GM20000 (cell line): ENCODE data around the gene PLA2G4D.

Experiments used
- DNase-seq: peaks from one replicate; pipeline ENCODE4 v3.0.0; 2012; ENCODE audit warnings: low spot score
- TF ChIP-seq, protein P1 (sequence below): IDR thresholded peaks from 2 replicates; pipeline ENCODE4 v1.5.1; 2012; ENCODE audit warnings: mild to moderate bottlenecking, control low read depth; ENCODE audit errors: extremely low read depth, missing control alignments

The PLA2G4D gene

GRCh38 chr15:42133356-42133755 is 39.0 kb upstream of the PLA2G4D start:
- TF ChIP-seq, protein P1, sequence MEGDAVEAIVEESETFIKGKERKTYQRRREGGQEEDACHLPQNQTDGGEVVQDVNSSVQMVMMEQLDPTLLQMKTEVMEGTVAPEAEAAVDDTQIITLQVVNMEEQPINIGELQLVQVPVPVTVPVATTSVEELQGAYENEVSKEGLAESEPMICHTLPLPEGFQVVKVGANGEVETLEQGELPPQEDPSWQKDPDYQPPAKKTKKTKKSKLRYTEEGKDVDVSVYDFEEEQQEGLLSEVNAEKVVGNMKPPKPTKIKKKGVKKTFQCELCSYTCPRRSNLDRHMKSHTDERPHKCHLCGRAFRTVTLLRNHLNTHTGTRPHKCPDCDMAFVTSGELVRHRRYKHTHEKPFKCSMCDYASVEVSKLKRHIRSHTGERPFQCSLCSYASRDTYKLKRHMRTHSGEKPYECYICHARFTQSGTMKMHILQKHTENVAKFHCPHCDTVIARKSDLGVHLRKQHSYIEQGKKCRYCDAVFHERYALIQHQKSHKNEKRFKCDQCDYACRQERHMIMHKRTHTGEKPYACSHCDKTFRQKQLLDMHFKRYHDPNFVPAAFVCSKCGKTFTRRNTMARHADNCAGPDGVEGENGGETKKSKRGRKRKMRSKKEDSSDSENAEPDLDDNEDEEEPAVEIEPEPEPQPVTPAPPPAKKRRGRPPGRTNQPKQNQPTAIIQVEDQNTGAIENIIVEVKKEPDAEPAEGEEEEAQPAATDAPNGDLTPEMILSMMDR: no peak
- DNase-seq: no peak

GRCh38 chr15:42131826-42132806 is 37.8 kb upstream of the PLA2G4D start:
- TF ChIP-seq, protein P1: no peak
- no peak for DNase-seq

DNA sequence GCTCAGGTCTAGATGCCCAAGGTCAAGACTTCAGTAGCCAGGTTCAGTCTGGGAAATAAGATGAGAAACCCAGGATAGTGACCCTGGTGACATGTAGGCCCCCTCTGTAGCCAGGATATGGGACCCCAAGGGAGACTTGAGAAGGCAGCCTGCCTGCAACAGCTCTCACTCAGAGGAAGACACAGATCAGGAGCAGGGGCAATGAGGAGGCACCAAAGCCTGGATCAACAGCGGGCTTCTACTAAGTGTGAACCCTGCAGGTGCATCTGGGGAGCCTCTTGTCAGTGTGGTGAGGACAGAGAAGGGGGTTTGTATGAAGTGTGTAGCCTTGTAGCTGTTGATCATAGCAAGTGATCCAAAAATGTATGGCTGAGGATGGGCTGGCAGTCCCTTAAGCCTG is 36.6 kb upstream of the PLA2G4D start:
- no peak for DNase-seq
- TF ChIP-seq, protein P1: no peak

DNA sequence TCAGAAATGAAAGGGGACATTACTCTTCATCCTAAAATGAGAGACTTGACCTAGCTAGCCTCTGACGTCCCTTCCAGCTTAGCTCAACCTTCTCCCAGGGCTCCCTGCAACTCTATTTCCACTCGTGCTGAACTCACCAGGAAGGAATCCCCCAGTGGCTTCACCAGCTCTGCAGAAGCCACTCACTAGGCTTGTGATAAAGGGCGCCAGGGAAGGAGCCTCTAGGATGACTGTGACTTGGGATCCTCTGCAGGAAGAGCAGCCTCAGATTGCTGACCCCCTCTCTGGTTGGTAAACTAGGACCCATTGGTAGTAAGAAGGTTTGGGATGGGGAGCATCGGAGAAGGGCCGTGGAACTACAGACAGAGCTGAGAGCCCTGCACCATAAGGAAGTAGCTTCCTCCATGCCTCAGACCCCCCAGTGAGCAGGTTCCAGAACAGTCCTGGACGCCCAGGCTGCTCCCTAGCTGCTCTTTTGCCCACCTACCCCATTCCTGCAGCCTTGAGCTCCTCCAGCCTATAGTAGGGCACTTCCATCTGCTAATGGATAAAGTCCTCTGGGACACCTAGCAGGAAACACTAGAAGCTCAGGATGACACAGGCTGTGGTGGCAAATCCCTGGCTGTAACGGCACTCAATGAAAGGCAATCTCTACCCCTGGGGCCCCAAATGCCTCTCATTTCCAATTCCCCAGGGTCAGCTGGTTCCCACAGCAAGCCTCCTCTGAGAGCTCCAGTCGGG is 36.1 kb upstream of the PLA2G4D start:
- no peak for DNase-seq
- TF ChIP-seq, protein P1: no peak

DNA sequence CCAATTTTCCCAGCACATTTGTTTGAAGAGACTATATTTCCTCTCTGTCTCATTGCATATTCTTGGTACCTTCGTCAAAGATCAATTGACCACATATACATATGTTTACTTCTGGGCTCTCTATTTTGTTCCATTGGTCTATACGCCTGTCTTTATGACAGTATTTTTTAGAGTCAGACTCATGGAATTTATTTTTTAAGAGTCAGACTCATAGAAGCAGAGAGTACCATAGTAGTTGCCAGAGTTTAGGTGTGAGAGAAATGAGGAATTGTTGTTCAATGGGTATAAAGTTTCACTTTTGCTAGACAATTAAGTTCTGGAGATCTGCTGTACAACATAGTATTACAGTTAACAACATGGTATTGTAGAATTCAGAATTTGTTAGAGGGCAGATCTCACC is 35.0 kb upstream of the PLA2G4D start:
- TF ChIP-seq, protein P1: no peak
- DNase-seq: no peak

- TF ChIP-seq, protein P1: no peak
- DNase-seq: no peak
Measured at GRCh38 chr15:42128476-42128875, 34.1 kb upstream of the PLA2G4D start.

- DNase-seq: no peak
Measured at GRCh38 chr15:42123546-42123945, 29.2 kb upstream of the PLA2G4D start.

More at GRCh38 chr15:42123546-42123945, 29.2 kb upstream of the PLA2G4D start:
- TF ChIP-seq, protein P1: no peak
